ENCODE measurements around the gene MBD3. TPM values are rescaled to one million over a fixed set of nuclear protein-coding genes. Genes with fewer than 3 reads are reported as not detected.

The MBD3 gene
- total RNA-seq, 1 experiment from 2014 or later: 194 TPM

DNA sequence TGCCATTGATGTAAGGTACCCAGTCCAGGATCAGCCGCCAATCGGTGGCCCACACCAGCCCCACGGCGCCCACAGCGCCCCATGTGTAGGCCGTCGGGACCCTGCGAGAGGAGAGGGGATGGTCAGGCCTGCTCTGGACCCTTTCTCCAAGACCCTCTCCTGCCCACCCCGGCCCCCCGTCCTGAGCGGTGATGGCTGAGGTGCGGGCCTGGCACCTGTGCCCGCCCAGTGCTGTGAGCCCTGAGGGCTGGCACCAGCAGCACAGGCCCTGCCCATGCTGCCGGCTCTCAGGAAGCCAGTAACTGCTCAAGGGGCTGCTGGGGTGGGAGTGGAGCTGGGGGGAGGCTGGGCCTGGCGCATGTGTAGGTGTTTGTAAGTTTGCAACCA, 6.8 kb upstream of the MBD3 start:
- DNase-seq (ENCODE audit: low read depth): no peak

DNA sequence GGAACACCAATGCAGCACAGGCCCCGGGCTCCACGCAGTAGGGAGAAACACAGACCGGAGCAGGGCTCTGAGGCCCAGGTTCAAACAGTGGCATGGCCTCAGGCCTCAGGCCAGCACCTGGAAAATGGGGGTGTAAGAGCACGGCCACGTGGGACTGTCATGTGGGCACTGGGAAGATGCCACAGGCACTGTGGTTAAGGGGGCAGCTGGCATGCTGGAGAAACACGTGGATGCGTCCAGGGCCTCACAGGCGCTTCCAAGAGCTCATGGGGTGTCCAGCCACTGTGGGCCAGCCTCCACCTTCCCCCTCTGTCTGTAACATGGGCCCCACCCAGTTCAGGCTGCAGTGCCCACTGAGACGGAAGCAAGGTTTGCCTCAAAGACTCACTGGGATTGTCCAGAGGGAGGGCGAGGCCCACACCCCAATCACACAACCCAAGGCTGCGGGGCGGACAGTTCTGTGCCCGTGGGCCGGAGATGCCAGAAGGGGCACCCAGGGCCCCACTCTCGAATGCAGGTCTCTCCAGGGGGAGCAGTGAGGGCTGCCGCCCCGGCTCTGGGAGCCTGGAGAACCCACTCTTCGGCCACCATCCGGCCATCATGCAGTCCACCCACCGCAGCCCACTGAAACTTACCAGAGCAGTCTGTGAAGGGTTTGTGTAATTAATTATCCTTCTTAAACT, 6.3 kb upstream of the MBD3 start:
- no peak for DNase-seq (ENCODE audit: low read depth)

DNA sequence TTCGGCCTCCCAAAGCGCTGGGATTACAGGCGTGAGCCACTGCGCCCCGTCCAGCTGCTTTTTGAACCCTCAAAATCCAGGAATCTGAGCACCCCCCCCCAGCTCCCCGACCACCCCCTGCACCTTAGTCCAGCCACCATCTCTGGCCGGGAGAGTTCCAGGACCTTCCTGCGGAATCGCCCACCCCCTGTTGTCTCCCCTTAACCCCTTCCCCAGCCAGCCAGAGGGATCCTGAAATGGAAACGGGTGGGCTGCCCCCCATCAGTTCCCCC, 772 bp upstream of the MBD3 start:
- no peak for DNase-seq (ENCODE audit: low read depth)

DNA sequence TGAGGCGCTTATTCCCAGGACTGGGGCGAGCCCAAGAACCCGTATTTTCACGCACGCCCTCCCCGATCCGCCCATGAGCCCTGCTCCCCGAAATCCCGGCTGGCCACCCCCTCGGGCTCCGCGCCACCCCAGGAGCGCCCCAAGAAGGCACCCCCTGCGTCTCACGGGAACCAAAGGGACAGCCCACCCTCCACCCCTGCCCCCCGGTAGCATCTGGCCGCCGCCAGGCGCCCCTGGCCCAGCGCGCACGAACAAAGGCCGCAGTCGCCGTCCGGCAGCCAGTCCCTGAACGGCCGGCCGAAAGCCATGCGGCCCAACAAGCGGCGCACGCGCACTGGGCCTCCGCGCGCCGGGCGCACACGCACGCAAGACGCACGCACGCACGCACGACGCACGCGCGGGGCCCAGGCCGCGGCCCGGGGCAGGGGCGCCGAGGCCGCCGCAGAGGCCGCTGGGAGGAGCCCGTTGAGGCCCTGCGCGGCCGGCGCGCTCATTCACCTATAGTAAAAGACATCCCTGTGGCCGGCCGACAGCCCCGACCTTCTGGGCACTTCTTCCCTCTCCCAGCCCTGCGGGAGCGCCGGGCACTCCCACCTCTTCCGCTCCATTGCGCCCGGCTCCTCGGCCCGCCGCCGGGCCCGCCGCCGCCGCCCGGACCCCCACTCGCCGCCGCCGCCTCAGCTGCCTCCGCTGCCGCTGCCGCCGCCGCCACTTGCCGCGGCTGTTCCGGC, 476 bp downstream of the MBD3 start:
- peak; percentile 76 for DNase-seq (ENCODE audit: low read depth)

DNA sequence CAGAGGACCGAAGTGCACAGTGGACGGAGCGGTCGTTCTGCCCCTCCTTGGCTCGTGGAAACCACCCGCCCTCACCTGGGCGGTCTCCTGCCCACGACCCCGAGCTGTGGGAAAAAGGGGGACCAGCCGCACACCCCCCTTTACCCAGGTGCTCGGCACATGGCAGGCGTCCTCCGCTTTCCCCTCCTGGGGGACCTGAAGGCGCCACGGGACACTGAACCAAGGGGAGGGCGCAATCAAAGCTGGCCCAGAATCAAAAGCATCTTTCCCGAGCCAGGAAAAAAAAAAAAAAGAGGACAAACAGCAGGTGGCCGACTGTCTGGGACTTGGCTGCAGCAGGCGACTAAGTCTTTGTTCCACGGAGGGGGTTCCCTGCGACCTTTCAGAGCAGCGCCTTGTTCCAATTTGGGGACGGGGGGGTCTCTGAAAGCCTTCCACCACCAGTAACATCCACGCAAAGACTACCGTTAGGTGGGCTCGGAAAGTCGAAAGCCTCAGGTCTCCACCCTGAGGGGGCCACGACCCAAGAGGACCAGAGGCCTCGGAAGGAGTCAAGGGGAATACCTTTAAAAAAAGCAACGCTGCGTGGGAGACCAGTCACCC, 1.1 kb downstream of the MBD3 start:
- no peak for DNase-seq (ENCODE audit: low read depth)

DNA sequence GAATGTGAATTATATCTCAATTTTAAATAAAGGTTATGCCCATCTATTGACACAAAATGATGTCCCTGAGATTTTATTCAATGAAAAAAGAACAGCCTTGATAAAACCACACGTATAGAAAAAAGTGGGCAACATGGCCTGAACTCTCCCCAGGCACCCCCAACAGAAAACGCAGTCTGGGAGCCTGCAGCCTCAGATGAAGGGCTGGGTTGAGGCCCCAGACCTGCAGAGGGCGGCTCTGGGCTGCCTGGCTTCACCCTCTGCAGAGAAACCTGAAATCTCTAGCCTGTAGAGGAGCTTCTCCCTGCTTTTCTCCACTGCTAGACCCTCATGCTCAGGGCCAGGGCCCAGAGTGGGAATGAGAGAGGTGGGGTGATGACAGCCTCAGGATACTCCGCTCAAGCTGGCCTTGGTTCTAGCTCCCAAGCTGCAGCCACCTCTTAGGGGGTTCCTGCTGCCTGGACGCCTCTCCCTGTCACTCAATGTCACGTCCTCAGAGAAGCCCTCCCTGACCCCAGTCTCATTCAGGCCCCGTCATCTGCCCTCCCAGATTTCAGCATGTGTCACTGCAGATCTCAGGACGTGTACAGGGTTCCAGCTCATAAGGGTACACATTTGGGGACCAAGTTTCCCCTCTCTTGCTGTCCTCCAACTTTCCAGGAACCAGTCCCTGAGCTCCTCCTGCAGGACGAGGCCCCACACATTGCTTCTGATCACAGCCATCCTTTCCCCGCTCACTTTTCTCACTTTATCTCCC, 1.8 kb downstream of the MBD3 start:
- DNase-seq (ENCODE audit: low read depth): peak; percentile 42

DNA sequence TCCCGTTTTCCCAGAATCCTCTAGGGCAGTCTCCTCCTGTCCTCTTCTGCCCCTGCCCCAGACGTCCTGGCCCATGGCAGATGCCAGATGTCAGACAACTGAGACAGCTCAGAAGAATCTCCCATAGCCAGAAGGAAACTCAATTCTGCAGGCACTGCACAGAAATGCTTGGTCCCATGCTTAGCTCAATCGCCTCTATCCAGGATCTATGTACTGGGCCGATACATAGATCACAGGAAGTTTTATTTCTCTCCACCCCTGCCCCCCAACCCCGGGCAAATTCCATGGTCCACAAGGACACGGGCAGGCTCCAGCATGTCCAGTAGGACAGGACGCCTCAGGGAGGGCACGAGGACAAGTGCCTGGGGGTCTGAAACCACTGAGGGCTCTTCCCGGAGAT, 4.8 kb downstream of the MBD3 start:
- DNase-seq (ENCODE audit: low read depth): no peak

DNA sequence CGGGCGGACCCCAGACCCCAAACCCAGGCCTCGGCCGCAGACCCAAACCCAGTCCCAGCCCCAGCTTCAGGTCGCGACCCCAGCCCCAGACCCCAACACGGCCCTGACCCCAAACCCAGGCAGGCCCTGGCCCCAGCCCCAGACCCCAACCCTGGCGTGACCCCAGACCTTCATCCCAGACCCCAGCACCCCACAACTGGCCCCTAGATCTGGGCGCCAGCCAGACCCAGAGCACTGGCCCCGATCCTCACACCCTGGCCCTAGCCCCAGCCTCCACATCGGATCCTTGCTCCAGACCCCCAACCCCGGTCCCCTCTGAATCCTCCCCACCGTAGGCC, 7.5 kb downstream of the MBD3 start:
- no peak for DNase-seq (ENCODE audit: low read depth)

DNA sequence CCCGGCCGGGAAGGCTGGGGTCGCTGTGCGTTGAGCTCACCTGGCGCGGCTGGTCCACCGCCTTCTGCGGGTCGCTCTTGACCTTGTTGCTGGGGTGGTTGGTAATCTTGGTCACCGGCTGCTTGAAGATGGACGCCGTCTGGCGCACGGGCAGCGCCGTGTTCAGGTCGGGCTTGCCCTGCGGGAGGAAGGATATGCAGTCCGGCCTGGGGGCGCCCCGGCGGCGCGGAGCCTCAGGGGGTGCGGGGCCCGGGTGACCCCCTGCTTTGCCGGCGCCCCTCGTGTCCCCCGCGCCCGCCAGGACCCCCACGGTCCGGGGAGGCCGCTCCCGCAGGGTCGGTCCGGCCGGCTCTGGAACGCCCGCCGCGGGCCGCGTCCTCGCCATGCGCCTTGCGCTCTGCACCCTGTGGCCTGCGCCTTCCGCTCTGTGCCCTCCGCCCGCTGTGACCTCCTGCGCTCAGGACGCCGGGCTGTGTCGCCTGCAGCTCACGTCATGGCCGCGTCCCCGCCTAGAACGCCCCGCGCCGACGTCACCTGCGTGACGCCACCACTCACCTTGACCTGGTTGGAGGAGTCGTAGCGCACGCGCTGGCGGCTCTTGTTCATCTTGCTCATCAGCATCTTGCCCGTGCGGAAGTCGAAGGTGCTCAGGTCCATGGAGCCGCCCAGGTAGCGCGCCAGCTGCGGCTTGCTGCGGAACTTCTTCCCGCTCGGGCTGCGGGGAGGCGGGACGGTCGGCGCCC, 8.0 kb downstream of the MBD3 start:
- DNase-seq (ENCODE audit: low read depth): no peak

DNA sequence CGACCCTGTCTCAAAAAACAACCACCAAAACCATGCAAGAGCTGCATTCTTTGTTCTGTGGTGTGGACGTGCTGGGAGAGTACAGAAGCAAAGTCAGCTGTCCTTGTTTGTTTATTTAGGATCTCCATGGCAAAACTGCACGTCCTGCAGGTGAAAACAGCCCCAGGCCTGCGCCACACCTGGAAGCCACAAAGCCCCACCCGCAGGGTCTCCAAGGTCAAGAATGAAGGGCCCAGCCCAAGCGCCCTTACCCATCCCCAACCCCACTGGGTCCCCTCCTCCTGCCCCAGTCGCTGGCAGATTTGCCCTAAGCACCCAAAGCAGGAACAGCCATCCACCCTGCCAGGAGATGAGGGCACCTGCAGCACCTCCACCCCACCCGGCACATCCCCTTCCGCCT, 10.5 kb downstream of the MBD3 start:
- DNase-seq (ENCODE audit: low read depth): no peak

DNA sequence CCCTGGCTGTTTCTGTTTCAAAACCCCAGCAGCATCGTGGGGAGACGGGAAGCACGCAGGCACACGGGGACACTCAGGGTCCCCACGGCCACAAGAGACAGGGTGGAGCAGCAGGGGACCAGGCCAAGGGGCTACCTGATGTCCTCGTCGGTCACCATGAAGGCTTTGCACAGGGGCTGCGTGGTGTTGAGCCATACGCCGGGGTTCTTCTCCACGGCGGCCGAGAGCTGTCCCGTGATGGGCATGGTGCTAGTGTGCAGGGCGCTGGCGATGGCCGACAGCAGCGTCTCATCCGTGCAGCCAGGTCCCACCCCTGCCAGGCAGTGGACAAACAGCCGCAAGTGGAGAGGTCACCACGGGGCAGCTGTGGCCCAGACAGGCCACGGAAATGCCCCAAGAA, 11.7 kb downstream of the MBD3 start:
- no peak for DNase-seq (ENCODE audit: low read depth)

DNA sequence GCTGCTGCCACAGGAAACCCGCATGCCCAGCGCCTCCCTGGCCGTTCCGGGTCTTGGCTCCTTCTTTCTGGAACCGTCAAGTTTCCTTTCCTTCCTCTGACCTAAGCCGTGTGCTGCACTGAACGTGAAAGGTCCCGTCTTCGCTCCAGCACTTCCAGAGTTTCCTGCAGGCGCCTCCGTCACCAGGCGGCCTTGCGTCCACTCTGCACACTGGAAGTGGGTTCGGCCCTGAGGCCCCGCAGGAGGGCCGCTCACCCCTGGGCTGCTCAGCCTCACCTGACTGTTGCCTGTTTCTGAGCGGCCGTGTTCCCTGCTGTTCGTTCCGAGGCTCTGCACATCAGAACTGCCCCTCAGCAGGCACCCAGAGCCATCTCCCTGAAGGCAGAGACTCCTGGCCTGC, 12.3 kb downstream of the MBD3 start:
- DNase-seq (ENCODE audit: low read depth): no peak

DNA sequence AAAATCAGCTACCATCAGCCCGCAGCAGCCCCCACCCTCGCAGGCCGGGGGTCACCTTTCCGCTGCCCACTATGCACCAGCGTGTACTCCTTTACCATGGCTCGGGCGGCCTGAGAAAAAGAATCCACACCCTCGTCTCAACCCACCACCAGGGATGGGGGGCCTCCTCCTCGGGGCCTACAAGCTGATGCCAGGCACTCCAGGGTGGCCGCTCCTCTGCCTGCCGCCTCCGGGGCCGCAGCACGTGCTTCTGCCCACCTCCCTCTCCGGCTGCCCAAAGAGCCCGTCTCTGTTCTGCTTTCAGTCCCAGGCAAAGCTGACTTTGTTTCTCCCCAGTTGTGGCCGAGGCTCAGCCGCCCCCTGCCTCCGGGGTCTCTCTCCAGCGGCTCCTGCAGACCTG, 13.4 kb downstream of the MBD3 start:
- no peak for DNase-seq (ENCODE audit: low read depth)

DNA sequence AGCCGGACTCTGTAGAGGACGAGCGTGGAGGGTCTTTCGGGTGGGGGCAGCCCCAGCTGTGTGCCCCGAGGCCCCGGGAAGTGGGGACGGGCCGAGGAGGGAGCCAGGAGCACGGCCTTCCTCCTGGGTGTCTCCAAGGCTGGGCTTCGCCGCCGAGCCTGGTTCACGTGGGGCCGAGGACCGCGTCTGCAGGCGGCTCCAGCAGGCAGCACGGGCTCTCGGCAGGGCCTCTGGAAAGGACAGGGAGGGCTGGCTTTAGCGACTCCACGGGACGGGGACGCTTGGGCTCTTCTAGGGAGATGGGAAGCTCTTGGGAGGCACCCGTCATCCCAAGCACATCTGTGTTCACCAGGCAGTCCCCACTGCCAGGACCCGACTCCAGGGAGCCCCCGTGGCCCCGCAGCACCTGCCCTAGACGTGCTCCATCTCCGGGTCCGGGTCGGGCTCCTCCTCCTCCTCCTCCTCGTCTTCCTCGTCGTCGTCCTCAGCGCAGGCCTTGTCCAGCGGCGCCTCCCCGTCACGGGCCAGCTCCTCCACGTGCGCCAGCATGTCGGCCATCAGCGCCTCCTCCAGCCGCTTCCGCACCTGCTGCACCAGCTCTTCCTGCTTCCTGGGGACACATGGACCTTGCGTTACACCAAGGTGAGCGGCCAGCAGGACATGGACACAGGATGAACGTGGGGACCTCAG, 14.6 kb downstream of the MBD3 start:
- DNase-seq (ENCODE audit: low read depth): no peak

DNA sequence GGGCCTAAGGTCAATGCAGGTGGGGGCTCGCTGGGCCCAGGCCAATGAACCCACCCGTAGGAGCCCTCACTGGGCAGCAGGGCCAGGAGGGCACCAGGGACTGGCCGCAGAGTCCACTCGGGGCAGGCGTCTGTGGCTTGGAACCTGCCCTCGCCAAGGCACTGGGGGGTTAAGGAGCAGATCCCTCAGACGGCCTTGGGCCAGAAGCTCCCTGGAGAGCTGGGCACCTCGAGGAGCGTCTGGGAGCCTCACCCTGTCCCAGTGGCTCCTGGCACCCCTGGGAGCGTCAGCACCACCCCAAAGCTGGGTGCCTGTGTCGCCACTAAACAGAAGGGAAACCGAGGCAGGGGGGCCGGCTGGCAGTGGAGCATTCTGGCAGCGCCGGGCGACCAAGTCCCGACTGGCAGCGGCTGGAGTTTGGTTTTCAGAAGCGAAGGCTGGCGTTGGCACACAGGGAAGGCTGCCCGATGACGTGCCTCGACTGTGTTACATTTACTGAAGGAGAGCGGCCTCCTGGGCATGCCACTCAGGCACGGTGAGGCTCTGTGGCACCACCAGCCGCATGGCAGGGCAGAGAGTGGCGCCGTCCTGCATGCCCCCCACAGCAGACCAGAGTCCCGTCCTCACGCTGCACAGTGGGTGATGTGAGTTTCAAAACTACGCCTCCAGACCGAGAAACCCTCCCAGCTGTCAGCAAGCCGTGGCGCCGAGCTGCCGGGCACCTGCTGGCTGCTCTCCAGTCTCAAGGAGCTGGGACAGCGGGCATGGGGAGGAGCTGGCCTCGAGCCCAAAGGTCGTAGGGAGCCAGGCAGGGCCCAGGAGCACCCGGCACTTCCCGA, 15.4 kb downstream of the MBD3 start:
- no peak for DNase-seq (ENCODE audit: low read depth)

DNA sequence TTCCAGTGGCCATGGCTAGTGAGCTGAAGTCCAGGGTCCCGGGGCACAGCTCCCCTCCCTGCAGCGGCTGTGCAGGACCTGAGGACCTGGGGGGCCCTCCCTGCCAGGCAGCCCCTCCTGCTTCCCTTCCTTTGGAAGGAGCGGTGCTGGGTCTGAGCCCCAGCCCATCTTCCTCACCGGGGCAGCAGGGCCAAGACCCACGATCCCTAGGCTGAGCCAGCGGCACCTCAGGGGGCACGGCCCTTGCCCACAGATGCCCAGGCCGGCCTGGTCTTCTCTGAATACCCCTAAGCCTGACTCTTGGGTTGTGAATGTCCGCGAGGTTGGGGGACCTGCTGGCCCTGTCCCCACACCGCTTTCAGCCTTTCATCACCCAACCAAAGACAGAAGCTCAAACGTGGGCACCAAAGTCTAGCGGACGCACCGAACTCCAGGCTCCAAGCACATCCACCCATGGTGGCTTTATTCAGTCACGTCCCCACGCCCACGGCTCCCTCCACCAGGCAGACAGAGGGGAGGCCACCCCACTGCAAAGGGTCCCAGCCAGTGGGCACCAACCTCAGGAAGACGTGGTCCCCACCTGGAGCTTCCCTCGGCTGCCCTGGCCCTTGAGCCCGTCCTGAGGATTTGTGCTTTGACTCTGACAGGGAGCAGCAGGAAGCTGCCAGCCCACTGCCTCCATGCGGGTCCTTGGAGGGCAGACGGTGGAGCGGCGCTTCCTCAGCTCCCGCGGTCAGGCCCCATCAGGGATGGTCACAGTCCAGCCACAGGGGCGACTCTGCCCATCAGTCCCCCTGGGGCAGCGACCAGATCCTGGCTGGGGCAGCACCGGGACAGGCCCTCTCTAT, 16.2 kb downstream of the MBD3 start:
- DNase-seq (ENCODE audit: low read depth): no peak

DNA sequence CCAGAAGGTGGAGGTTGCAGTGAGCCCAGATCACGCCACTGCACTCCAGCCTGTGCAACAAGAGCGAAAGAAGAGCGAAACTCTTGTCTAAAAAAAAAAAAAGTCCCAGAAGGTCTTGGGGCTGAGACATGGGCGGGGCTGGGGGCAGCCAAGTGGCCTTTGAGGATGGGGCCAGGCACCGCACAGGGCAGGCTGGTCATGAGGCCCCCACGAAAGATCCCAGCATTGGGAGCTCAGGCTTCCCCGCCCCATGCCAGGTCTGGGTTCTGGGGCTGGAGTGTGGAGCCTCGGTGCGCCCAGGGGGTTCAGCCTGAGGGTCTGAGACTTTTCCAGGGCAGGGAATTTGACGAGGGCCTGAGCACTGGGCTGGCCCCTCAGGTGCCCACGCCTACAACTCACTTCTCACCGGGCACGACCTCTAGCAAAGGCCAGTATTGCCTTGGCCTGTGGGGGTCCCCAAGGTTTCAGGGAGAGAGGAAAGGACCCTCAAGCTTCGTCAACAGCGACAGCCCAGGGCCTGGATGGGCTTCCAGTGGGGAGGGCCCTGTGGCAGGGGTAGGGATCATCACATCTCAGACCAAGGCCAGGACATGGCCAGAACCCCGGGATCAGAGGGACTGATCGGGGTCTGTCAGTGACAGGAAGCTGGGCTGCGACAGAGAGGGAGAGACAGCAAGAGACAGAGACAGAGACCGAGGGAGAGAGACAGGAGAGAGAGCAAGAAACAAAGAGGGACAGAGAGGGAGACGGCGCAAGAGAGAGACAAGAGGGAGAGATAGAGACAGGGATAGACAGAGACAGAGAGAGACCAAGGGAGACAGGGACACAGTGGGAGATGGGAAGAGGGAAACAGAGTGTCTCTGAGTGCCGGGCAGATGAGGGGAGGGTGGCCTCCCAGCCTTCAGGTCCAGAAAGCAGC, 17.1 kb downstream of the MBD3 start:
- DNase-seq (ENCODE audit: low read depth): no peak

All from HT1080 (cell line).